Sigmoid colon (tissue), 4 donors: ENCODE data around the gene CCDC69.

Source experiments
- EP300 ChIP-seq, 4 donors: sonication (generic); formaldehyde crosslinking; IDR thresholded peaks; one replicate each; pipeline ENCODE4 v1.6.1; 2017; ENCODE audit warnings: antibody characterized with exemption in 4 of 4
- POLR2A ChIP-seq, 2 donors: fragments of 450-650 bp; IDR thresholded peaks; one replicate each; pipeline ENCODE4 v1.6.1; 2016; ENCODE audit warnings: antibody characterized with exemption in 2 of 2, mild to moderate bottlenecking in 2 of 2, moderate library complexity in 2 of 2
- POLR2AphosphoS5 ChIP-seq, 4 donors: sonication (generic); formaldehyde crosslinking; IDR thresholded peaks; one replicate each; pipeline ENCODE4 v1.6.1; 2017; ENCODE audit warnings: antibody characterized with exemption in 4 of 4
- TF ChIP-seq, protein P1 (sequence below), 4 experiments: fragments of 450-650 bp in 3 of 4; fragments of 200-600 bp in 1 of 4; IDR thresholded peaks; one replicate each; pipeline ENCODE4 v1.5.1; 2016 to 2019; ENCODE audit warnings: antibody characterized with exemption in 4 of 4, mild to moderate bottlenecking in 3 of 4, moderate library complexity in 2 of 4

DNA sequence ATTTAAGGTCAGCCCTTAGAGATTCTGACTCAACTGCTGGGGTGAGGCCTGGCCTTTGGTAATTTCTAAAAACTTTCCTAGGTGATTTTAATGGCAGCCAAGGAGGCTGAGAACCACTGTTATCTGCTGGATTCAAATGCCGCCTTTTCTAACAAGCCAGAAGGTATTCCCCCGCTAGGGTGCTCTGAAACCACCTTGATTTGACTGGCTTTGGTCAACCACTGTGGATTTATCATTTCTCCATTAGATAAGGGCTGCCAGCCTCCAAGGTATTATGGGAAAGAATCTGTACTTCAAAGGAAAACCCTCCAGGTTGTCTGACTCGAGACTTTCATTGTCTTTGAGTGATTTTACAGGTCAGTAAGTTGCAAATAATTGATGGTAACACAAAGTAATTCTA lies 70.6 kb downstream of the CCDC69 start:
- TF ChIP-seq, protein P1, sequence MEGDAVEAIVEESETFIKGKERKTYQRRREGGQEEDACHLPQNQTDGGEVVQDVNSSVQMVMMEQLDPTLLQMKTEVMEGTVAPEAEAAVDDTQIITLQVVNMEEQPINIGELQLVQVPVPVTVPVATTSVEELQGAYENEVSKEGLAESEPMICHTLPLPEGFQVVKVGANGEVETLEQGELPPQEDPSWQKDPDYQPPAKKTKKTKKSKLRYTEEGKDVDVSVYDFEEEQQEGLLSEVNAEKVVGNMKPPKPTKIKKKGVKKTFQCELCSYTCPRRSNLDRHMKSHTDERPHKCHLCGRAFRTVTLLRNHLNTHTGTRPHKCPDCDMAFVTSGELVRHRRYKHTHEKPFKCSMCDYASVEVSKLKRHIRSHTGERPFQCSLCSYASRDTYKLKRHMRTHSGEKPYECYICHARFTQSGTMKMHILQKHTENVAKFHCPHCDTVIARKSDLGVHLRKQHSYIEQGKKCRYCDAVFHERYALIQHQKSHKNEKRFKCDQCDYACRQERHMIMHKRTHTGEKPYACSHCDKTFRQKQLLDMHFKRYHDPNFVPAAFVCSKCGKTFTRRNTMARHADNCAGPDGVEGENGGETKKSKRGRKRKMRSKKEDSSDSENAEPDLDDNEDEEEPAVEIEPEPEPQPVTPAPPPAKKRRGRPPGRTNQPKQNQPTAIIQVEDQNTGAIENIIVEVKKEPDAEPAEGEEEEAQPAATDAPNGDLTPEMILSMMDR (IDR thresholded peaks at IDR 0.05) = no peak
- no peak for TF ChIP-seq POLR2AphosphoS5 (IDR thresholded peaks at IDR 0.05)
- no peak for TF ChIP-seq POLR2A (IDR thresholded peaks at IDR 0.05)
- no peak for TF ChIP-seq EP300 (IDR thresholded peaks at IDR 0.05)
